Erythroblast (primary cell): ENCODE data around the gene PJVK.

ENCODE experiments used
- GATA1 ChIP-seq: IDR thresholded peaks from 2 replicates; pipeline ENCODE4 v1.6.1; 2011; ENCODE audit warnings: low read depth, mild to moderate bottlenecking, control low read depth, low read length, moderate library complexity
- POLR2A ChIP-seq: IDR thresholded peaks from 2 replicates; pipeline ENCODE4 v1.6.1; 2011; ENCODE audit warnings: mild to moderate bottlenecking, low read length

- TF ChIP-seq POLR2A (no peak), GATA1 (no peak)
Observed at GRCh38 chr2:178482437-178482836, 31.3 kb downstream of the PJVK start.
